ENCODE results near the gene ACOT13. TPM values are rescaled to one million over a fixed set of nuclear protein-coding genes. Genes with fewer than 3 reads are reported as not detected.

Gene ACOT13
- total and polyA plus RNA-seq, 2 of the 8 experiments (the other 6 are each of a cell fraction or from before 2014, with no cell fraction given) = 27.6 to 40.6 TPM

DNA sequence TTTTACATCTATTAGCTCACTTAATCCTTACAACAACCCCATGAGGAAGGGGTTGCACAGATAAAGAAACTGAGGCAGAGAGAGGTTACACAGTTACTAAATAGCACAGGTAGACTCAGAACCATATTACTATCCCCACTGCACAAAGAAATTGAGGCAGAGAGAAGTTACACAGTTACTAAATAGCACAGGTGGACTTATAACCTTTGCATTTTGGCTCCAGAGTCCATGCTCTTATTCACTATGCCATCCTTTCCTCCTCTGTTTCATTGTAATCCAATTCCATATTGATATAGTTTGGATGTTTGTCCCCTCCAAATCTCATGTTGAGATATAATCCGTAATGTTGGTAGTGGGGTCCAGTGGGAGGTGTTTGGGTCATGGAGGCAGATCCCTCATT lies 3.7 kb upstream of the ACOT13 start (continued):
- no peak for TF ChIP-seq TCF12 (IDR thresholded peaks at IDR 0.05; ENCODE audit: low read depth, low read length)
